ENCODE measurements around the gene ATP6V1B1. TPM values are rescaled to one million over a fixed set of nuclear protein-coding genes. Genes with fewer than 3 reads are reported as not detected.
A peak's percentile ranks its signal among the peaks of the same experiment; 100 is the strongest.

The ATP6V1B1 gene
- total and polyA plus RNA-seq, 2 of the 13 experiments (the other 11 are each of a cell fraction or from before 2014, with no cell fraction given): 0.58 to 1.6 TPM

DNA sequence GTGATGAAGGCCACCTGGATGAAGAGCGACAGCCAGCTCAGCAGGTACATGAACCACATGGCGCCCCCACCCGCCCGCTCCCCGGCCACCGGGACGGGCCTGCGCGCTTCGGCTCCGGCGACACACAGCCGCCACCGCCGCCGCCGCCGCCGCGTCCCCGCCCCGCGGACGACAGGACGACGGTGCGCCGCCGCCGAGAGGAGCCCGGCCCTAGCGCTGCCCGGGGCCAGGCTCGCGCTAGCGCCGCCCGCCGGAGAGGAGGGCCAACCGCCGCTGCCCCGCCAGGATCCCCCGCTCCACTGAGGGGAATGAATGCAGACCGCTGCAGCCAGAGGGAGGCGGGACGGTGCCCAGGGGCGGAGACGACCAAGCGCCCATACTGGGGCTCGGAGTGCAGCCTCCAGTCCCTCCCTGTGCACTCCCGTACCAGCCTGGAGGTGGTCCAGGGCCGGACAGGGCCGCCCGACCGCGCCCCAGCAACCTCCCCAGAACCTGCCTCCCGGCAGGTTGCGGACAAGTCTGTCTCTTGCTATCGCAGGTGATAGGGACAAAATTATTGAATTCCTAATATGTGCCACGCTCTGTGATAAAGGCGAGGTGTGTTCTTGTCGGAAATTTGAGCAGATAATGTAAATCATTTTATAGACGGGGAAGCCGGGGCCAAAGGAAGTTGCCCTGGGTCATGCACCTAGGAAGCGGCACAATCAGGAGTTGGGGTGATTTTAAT, 59.2 kb downstream of the ATP6V1B1 start, which contains the start of gene TEX261 (continued):
- TF ChIP-seq, protein P1, sequence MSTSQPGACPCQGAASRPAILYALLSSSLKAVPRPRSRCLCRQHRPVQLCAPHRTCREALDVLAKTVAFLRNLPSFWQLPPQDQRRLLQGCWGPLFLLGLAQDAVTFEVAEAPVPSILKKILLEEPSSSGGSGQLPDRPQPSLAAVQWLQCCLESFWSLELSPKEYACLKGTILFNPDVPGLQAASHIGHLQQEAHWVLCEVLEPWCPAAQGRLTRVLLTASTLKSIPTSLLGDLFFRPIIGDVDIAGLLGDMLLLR (CRISPR knock-in tag; IDR thresholded peaks at IDR 0.05): peak; percentile 22; the same call in 1 of the 2 replicates
- 0 out of 2 replicates have a peak, but pooled peaks have one; percentile 90 for TF ChIP-seq ZNF619 (CRISPR knock-in tag; IDR thresholded peaks at IDR 0.05)
- TF ChIP-seq SRSF4 (IDR thresholded peaks at IDR 0.05; ENCODE audit: low read depth, low read length, poor library complexity, severe bottlenecking): no peak
- TF ChIP-seq, protein P2, sequence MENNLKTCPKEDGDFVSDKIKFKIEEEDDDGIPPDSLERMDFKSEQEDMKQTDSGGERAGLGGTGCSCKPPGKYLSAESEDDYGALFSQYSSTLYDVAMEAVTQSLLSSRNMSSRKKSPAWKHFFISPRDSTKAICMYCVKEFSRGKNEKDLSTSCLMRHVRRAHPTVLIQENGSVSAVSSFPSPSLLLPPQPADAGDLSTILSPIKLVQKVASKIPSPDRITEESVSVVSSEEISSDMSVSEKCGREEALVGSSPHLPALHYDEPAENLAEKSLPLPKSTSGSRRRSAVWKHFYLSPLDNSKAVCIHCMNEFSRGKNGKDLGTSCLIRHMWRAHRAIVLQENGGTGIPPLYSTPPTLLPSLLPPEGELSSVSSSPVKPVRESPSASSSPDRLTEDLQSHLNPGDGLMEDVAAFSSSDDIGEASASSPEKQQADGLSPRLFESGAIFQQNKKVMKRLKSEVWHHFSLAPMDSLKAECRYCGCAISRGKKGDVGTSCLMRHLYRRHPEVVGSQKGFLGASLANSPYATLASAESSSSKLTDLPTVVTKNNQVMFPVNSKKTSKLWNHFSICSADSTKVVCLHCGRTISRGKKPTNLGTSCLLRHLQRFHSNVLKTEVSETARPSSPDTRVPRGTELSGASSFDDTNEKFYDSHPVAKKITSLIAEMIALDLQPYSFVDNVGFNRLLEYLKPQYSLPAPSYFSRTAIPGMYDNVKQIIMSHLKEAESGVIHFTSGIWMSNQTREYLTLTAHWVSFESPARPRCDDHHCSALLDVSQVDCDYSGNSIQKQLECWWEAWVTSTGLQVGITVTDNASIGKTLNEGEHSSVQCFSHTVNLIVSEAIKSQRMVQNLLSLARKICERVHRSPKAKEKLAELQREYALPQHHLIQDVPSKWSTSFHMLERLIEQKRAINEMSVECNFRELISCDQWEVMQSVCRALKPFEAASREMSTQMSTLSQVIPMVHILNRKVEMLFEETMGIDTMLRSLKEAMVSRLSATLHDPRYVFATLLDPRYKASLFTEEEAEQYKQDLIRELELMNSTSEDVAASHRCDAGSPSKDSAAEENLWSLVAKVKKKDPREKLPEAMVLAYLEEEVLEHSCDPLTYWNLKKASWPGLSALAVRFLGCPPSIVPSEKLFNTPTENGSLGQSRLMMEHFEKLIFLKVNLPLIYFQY (CRISPR knock-in tag; IDR thresholded peaks at IDR 0.05; ENCODE audit: borderline replicate concordance): no peak
- TF ChIP-seq, protein P3, sequence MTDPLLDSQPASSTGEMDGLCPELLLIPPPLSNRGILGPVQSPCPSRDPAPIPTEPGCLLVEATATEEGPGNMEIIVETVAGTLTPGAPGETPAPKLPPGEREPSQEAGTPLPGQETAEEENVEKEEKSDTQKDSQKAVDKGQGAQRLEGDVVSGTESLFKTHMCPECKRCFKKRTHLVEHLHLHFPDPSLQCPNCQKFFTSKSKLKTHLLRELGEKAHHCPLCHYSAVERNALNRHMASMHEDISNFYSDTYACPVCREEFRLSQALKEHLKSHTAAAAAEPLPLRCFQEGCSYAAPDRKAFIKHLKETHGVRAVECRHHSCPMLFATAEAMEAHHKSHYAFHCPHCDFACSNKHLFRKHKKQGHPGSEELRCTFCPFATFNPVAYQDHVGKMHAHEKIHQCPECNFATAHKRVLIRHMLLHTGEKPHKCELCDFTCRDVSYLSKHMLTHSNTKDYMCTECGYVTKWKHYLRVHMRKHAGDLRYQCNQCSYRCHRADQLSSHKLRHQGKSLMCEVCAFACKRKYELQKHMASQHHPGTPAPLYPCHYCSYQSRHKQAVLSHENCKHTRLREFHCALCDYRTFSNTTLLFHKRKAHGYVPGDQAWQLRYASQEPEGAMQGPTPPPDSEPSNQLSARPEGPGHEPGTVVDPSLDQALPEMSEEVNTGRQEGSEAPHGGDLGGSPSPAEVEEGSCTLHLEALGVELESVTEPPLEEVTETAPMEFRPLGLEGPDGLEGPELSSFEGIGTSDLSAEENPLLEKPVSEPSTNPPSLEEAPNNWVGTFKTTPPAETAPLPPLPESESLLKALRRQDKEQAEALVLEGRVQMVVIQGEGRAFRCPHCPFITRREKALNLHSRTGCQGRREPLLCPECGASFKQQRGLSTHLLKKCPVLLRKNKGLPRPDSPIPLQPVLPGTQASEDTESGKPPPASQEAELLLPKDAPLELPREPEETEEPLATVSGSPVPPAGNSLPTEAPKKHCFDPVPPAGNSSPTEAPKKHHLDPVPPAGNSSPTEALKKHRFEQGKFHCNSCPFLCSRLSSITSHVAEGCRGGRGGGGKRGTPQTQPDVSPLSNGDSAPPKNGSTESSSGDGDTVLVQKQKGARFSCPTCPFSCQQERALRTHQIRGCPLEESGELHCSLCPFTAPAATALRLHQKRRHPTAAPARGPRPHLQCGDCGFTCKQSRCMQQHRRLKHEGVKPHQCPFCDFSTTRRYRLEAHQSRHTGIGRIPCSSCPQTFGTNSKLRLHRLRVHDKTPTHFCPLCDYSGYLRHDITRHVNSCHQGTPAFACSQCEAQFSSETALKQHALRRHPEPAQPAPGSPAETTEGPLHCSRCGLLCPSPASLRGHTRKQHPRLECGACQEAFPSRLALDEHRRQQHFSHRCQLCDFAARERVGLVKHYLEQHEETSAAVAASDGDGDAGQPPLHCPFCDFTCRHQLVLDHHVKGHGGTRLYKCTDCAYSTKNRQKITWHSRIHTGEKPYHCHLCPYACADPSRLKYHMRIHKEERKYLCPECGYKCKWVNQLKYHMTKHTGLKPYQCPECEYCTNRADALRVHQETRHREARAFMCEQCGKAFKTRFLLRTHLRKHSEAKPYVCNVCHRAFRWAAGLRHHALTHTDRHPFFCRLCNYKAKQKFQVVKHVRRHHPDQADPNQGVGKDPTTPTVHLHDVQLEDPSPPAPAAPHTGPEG (CRISPR knock-in tag; IDR thresholded peaks at IDR 0.05): peak; percentile 51; the same call in 1 of the 2 replicates
- TF ChIP-seq TCF12 (IDR thresholded peaks at IDR 0.05): no peak
- TF ChIP-seq TCF12 (CRISPR knock-in tag; IDR thresholded peaks at IDR 0.05): peak; percentile 53; the same call in 1 of the 2 replicates
- no peak for TF ChIP-seq ZNF660 (CRISPR knock-in tag; IDR thresholded peaks at IDR 0.05; ENCODE audit: borderline replicate concordance, low read depth)
- TF ChIP-seq, protein P4, sequence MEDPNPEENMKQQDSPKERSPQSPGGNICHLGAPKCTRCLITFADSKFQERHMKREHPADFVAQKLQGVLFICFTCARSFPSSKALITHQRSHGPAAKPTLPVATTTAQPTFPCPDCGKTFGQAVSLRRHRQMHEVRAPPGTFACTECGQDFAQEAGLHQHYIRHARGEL (CRISPR knock-in tag; IDR thresholded peaks at IDR 0.05): peak; percentile 68; the same call in 1 of the 2 replicates
- no peak for TF ChIP-seq ZFAT (CRISPR knock-in tag; conservative IDR thresholded peaks at IDR 0.05)
- TF ChIP-seq, protein P5, sequence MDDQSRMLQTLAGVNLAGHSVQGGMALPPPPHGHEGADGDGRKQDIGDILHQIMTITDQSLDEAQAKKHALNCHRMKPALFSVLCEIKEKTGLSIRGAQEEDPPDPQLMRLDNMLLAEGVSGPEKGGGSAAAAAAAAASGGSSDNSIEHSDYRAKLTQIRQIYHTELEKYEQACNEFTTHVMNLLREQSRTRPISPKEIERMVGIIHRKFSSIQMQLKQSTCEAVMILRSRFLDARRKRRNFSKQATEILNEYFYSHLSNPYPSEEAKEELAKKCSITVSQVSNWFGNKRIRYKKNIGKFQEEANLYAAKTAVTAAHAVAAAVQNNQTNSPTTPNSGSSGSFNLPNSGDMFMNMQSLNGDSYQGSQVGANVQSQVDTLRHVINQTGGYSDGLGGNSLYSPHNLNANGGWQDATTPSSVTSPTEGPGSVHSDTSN (CRISPR knock-in tag; IDR thresholded peaks at IDR 0.05; ENCODE audit: borderline replicate concordance): no peak
- TF ChIP-seq ZNF24 (IDR thresholded peaks at IDR 0.05): no peak
- TF ChIP-seq, protein P6, sequence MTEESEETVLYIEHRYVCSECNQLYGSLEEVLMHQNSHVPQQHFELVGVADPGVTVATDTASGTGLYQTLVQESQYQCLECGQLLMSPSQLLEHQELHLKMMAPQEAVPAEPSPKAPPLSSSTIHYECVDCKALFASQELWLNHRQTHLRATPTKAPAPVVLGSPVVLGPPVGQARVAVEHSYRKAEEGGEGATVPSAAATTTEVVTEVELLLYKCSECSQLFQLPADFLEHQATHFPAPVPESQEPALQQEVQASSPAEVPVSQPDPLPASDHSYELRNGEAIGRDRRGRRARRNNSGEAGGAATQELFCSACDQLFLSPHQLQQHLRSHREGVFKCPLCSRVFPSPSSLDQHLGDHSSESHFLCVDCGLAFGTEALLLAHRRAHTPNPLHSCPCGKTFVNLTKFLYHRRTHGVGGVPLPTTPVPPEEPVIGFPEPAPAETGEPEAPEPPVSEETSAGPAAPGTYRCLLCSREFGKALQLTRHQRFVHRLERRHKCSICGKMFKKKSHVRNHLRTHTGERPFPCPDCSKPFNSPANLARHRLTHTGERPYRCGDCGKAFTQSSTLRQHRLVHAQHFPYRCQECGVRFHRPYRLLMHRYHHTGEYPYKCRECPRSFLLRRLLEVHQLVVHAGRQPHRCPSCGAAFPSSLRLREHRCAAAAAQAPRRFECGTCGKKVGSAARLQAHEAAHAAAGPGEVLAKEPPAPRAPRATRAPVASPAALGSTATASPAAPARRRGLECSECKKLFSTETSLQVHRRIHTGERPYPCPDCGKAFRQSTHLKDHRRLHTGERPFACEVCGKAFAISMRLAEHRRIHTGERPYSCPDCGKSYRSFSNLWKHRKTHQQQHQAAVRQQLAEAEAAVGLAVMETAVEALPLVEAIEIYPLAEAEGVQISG (CRISPR knock-in tag; IDR thresholded peaks at IDR 0.05): peak; percentile 99

Measured in HepG2 (cell line).